Stimulated activated CD4-positive, alpha-beta T cell treated with anti-CD3 and anti-CD28 coated beads, Interleukin-1b, Interleukin-23, amount 100 ng/mL, for 1 hour (primary cell): ENCODE results near the gene PARL.

Experiments used
- DNase-seq, 2 donors: peaks; one replicate each; pipeline ENCODE4 v3.0.0-alpha.2; 2020; ENCODE audit warnings: low read depth in 2 of 2

Gene PARL

DNA sequence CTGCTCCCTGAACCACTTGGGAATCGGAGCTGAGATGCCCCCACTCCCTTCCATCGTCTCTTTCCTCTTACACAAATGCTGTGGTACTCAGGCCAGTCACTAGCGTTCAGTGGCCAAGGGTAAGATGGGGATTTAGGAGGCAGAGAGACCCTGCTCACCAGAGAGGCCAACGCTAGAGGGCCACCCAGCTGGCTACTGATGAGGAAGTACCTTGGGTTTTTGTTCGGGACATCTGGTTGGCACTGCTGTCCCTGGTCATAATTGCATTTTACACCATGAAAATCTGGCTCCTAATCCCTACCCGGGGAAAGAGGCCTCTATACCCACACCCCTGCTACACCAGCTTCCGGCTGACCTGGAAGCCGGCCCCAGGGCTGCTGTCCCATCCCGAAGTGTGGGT, 67.0 kb downstream of the PARL start:
- no peak for DNase-seq

DNA sequence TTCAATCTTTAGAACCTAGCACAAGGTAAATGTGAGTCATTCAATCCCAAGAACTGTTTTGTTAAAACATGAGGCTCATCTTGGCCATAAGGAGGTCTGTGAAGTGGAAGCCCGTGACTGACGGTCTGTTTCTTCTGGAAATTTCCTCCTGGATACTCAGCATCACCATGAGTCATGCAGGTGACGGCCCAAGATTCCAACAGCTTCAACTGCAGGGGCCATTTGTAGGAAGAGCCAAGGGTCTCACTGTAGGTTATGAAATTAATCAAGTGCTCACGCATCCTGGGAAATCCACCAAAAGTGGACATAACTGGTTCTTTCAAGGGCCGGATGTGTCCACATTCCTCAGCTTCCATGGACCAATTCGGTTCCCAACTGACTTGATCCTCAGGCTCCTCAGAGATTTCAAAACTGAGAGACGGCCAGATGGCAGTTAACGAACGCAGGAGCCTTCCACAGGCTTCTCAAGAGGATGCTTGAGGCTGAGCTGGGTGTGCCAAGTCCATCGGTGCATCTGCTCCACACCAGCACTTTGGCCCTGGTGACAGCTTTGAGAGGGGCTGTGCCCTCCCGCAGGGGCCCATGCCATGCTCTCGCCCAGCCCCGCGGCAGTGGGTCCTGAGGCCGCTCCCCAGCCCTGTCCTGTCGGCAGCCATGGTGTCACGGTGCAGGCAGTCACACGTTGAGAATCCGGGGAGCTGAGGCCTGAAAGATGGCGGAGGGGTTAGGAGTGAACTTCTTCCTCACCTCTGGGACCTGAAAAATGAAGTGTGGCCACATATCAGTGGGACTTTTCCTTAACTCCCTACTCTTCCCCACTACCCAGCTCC, 67.8 kb downstream of the PARL start:
- no peak for DNase-seq

DNA sequence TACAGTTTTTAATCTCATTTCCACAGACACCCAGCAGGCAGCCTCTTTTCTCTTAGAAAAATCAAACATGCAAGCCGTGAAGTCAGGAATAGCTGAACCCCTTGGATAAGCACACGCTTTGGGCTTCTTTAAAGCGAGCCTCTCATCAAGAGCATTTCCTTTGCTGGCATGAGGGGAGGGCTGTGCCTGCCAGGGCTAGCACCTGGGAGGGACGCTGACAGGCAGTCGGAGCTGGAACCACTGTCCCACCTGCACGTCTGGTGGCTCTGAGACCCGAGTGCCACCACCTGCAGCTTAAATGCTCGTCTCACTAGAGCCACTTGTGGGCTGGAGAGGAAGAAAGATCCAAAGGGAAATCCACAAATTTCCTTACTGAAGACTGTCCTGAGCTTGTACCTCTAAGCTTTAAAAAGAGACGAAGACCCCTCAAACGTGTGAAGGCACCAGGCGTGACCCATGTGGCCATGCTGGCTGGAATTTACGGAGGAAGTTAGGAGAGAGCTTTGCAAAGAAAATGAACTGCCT, 68.7 kb downstream of the PARL start:
- DNase-seq: no peak

DNA sequence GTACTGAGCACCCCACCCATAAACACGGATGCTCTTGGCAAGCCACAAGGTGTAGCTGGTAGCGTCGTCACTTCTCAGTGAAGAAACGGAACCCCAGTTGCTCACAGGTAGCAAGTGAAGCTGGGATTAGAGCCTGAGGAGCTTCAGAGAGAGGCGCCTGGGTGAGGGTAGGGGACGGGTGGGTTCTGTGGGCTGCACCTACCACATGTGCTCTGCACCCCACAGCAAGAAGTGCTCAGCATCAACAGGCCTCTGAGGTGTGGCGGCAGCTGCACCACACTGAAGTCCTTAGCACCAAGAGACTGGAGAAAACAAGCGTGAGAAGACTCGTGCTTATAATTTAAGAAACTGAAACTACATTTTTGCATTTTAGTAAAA, 69.1 kb downstream of the PARL start:
- no peak for DNase-seq

DNA sequence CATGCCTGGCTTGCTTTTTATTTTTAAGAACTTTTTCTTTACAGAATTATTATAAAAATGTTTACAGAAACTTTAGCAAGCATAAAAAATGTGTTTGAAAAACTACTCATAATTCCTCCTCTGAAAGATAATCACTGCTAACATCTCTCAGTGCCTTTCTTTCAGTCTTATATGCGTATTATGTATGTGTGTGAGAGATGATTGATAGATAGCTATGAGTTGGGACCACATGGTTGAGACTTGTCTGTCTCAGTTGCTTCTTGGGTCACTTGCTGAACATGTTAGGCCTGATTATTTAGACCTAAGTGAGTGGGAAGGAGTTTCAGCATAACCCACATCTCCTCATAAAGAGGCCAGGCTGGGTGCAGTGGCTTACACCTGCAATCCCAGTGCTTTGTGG, 70.4 kb downstream of the PARL start:
- DNase-seq: no peak

DNA sequence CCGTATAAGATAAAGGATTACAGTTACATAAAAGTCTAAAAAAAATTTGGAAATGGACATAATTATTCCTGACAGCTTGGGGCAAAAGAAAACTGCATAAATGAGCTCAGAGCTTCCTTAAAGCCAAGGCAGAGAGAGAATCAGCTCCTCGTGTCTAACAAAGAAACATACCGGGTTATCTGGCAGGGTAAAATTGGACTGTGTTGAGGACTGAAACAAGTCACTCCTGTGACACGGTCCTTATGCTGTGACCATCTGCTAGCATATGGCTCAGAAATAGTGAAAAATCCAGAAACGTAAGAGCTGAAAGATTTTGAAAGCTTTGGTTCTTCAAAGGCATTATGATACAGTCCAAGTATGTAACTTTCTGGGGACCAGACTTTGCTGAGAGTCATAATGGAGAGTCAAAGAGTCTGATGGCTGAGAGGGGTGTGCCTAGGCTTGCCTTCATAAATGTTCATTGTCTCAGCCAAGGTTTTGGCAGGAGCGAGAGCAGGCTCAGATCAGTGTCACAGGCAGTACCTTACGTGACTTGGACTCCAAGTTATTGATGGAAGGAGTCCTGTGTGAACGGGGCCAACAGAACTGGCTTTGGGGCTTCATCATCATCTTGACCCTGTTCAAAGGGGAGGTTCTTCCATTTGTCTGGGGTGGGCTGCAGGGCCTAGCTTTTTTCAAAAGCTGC, 71.8 kb downstream of the PARL start:
- no peak for DNase-seq

DNA sequence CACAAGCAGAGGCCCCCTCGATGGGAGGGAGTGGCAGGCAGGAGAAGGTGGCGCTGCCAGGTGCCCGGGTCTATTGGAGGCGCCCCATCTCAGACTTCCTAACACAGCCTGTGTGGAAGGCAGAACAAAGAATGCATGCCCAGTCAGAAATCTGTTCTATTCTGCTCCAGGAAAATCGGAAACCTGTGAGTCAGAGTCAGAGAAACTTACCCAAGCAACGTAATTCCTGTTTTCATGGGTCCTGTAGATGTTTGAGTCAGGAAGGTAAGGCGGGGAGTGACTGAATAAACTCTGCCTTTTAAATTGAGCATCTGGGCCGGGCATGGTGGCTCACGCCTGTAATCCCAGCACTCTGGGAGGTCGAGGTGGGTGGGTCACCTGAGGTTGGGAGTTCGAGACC, 73.0 kb downstream of the PARL start:
- no peak for DNase-seq

DNA sequence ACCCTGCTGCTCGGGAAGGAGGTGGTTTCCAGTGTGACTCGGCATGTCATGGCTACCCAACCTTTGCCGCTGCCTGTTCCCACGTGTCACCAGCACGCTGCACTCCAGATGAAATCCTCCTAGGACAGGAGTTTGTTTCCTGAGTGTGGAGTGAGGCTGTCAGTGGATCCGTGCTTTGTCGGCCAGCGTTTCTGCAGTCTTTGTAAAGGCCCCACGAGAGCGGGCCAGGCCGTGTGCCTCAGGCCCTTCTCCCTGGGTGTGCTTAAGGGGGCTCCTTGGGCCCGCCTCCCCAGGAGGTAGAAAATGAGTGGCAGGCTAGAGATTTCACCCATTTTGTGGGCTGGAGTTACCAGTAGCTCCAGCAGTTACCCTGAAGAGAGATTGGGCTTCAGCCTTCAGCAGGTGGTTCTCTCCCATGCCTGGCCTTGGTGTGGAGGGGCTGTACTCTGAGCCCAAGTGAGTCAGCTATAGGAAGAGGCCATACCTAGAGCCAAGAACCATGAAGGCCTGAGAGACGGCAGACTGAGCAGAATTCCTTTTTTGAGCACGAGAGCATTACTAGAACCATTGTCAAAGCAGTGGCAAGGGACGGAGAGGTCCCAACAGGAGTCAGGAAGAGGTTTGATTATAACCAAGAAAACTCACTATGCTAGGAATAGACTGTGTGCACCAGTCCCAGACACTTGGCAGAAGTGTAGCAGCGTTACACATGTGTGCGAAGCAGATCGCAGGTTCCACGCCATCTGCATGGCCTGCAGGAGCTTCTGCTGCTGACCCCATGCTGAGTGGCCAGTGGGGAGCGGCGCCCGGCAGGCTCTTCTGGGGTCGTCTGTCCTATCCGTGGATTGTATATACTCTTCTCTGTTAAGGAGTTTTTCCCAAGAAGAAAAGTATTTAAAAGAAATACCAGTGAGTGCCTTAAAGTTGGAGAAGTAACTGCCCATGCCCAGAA, 73.8 kb downstream of the PARL start:
- no peak for DNase-seq

DNA sequence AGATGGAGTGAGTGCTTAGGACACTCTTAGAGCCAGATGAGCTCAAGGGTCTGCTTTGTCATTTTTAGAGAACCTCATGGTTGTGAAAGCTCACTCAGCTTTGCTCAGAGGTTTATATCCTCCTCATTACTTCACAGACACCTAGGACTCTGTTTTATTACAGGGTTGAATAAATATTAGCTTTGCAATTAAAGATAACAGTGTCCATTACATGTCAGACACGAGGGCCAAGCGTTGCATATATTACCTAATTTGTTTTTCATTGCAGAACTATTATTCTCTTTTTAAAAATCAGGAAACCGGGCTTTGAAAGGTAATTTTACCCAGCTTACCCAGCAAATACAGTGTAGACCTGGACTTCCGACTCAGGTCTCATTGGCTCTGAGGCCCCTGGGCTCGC, 75.4 kb downstream of the PARL start:
- DNase-seq: no peak

DNA sequence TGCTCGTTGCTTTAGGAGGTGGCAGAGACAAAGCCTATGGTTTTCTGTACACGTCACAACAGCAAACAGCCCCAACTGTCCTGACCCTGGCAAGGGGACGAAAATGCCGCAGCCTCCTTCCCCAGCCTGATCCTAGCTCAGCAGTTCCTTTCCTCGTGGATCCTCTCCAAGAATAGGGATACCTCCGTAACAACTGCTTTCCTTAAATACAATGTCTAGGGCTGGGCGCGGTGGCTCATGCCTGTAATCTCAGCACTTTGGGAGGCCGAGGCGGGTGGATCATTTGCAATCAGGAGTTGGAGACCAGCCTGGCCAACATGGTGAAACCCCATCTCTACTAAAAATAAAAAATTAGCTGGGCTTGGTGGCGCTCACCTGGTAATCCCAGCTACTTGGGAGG, 76.3 kb downstream of the PARL start:
- DNase-seq: no peak

DNA sequence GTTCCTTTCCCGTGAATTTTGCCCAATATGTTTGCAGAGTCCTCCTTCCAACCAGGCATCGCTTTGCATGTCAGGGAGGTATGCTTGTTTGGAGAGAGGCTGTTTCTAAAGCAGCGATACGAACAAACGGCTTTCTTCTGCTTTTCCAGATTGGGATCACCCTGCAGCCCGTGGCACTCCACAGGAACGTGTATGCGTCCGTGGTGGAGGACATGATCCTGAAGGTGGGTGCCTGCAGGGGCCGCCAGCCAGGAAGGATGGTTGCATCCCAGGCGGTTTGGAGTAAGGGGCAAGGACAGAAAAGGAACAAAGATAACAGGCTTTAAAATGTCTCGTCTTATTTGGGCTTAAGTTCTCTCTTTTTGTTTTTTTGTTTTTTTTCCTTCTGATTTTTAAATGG, 76.8 kb downstream of the PARL start:
- no peak for DNase-seq

DNA sequence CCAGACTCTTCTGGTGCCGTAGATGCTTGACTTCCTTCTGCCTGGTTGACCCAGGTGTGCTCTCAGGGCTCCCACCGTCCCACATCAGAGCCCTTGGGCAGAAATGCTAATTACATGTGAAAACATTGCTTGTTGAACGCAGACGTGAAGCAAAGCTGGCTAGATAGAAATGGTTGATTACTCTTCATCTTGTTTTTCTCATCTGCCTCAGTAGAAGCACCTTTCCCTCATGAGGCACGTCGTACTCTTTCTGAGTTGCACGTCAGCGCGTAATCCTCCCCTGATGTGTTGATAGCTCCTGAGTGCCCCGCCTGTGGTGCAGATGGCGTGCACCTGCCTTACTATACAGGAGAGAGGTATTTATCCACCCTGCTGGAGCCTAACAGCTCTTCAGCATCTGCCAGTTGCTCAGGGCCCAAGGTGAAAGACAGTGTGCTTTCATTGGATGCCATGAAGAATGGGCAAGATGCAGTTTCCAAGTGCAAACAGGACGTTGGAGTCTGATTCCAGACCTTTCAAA, 77.4 kb downstream of the PARL start:
- no peak for DNase-seq

DNA sequence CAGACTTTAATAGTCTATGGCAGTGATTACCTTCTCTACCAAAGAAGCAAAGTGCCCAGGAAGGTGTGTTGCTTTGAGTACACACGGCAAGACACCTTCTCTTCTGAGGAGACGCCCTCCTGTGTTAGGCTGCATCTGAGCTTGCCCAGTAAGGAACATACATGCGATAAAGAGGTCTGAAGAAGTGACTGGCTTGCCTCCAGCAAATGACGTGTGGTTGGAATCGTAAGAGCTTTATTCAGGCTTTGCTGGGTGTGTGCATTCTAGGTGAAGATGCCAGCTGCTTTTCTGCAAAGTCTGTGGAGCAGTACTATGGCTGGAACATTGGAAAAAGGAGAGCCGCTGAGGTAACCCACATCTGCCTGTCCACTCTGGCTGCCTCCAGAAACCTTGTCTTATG, 81.7 kb downstream of the PARL start:
- DNase-seq: no peak

DNA sequence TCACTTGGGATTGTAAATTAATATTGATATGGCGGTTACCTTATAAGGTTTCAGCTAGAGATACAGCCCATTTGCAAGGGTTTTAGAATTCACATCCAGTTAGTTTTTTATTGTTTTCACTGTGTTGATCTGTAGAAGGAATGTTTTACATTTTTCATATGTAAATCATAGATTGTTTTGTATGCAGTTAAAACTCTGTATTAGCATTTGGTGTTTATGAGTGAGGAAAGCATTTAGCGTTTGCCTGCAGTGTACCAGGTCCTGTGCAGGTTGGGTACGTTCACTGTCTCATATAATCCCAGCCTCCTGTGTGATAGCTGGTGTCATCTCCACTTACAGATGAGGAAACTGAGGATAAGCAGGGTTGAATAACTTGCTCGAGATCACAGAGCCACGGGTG, 83.1 kb downstream of the PARL start:
- no peak for DNase-seq

DNA sequence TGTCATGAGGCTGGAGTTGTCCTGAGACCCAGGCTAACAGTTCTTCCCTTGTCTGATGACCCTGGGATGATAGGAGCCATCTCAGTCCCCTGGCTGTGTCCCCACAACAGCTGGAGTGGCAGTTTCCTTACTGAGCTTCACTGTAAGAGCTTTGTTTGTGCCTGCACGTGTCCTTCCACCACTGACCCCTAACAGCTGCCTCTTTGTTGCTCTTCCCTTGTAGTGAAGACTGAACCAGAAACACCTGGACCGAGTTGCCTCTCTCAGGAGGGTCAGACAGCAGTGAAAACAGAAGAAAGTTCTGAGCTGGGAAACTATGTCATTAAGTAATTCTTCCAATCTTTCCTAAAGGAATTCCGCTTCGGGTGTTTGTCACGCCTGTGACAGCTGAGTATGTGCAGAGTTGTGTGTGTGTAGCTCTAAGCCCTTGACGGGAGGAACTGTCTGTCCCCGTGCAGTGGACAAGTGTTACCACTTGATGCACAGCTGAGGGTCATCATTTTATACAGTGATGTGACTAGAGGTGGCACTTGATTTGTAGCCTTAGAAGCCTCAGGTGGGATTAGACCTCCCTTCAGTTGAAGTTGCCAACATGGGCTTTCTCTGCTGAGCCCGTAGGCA, 84.3 kb downstream of the PARL start:
- DNase-seq: no peak

DNA sequence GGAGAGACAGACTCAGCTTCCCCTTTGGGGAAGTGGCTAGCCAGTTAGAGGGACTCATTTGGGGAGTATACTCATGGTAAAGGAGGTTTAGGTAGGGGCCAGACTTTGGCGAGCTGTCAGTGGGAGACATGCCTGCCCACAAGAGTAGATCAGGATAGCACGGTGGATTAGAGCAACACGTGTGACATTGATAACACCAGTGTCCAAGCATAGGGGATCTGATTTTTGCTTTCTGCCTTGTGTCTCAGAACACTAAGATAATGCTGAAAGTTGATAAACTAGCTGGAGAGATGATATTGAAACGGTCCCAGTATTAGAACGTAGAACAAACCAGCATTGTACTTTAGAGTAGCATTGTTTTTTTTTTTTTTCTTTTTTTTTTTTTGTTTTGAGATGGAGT, 85.2 kb downstream of the PARL start:
- no peak for DNase-seq

DNA sequence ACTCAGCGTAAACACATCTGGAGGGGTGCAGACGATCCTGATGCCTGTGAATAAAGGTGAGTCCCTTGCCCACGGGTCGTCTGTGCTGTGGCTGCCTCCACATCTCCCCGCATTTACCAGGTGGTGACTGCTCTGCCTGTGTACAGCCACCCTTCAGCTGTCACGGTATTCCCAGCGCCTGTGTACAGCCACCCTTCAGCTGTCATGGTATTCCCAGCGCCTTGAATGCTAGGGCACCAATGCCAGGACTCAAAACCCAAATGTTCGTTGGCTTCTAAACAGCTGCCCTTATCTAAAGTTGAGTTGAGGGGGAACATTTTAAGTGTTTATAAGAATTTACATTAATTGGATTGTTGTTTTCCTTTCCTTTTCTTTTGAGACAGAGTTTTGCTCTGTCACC, 86.7 kb downstream of the PARL start:
- no peak for DNase-seq

DNA sequence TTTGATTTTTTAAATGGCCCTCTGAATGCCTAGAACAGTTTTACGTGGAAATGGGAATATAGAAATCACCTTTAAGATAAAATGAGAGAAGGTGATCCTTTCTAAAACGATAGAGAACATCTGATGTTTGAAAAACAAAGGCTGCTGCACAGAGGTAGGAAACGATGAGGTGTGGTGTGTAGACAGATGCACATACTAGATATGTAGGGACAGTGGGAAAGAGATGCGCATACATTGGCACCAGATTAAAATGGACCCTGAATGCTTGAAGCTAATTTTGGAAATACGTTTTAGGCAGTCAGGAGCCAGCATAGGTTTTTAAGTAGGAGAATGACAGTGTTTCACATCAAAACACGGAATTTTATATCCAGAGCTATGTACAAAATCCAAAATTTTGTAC, 88.3 kb downstream of the PARL start:
- no peak for DNase-seq

DNA sequence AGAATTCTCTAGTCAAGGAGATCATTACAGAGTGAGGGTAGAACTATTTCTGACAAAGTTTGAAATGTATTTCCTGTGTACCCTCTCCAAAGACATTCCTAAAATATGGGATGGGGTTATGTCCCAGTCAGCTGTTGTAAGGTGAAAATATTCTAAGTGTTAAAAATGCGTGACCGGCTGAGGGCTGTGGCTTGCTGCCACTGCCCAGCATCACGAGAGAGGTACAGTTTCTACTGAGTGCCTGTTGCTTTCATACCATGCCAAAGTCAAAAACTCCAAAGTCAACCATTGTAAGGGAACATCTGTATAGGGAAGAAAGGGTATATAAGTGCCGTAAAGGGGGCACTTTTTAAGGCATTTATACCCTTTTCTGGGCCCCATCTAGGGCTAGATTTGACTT, 90.2 kb downstream of the PARL start:
- no peak for DNase-seq

DNA sequence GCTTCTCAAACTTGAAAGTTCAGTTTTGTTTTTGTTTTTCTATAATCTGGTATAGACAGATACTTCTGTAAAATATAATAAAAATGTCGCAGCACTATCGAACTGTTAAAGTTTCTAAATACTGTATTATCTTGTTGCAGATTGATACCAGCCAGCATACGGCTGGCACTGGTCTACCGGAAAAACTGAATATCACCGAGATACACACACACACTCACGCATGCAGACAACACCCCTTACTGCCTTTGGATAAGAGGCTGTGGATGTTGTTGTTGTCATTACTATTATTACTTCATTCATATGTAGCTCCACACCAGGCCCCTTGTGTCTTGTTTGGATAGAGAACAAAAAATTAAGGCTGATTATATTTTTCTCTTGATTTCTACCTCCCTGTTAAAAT, 91.7 kb downstream of the PARL start:
- no peak for DNase-seq

DNA sequence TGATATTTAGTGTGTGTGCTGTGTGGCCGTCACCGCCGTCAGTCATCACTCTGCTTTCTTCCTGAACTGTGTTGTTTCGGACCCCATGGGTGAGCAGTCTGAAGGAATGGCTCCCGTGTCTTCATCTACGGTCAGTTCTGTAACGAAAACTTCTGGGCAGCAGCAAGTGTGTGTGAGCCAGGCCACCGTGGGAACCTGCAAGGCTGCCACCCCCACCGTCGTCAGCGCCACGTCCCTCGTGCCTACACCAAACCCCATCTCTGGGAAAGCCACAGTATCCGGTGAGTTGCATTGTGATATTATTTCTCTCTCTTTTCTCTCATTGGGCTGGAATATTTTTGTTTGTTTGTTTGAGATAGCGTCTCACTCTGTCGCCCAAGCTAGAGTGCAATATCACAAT, 94.0 kb downstream of the PARL start:
- no peak for DNase-seq

DNA sequence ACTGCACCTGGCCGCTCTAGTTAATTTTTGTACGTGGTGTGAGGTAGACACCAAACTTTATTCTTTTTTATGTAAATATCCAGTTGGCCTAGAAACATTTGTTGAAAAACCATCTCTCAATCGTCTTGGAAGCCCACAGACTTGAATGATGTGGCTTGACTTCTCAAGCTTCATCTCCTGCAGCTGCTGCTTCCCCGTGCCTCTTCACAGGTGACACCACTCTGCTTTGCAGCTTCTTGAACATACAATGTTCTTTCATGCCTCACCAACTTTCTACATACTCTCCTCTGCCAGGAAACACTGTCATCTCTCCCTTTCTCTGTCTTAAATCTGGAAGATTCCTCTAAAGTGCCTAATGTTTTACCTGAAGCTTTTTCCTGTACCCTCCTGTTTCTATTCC, 94.9 kb downstream of the PARL start:
- no peak for DNase-seq
